Cardiac septum (tissue), 1 donor: ENCODE results near the gene VAMP7. TPM values are rescaled to one million over a fixed set of nuclear protein-coding genes. Genes with fewer than 3 reads are reported as not detected.
"Not testable (repeated sequence)": the region's sequence is repeated elsewhere in the genome, so short reads cannot be mapped to it uniquely, and the experiment has no call there.

ENCODE experiments used
- DNase-seq: peaks from one replicate; pipeline ENCODE4 v3.0.0-alpha.2; 2020; ENCODE audit warnings: low spot score
- intact Hi-C: fragments of 100-400 bp; cut with DNase I; formaldehyde crosslinking; loops from one replicate; pipeline ENCODE4 v1.14.0; 2022
- total RNA-seq: library from RNA; stranded (reverse); fragmentation: NEBNext Ultra II Directional; extraction: Animal tissue kit (Norgen Biotek cat#: 25700); gene quantifications from one replicate; pipeline ENCODE4 v1.2.1, GENCODE V29; 2021
- donor health status: DM: no; HTN: no; CAD: no.

The VAMP7 gene
- total RNA-seq, 1 donor from 2014 or later = 19.5 TPM

DNA sequence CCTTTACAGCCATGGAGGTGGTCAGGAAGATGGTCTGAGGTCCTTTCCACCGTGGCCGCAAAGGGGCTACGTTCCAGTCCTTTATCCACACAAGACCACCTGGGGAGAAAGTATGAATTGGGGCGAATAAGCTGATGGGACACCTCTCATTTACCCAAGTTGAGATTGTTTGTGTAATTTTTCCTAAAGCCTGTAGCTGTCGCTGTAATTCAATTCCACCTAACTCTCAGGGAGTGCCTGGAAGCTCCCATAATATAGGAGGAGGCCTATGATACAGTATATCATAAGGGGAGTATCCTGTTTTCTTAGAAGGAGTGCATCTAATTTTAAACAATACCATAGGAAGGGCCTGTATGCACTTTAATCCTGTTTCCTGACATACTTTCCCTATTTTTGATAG, 90.5 kb downstream of the VAMP7 start:
- intact Hi-C loops, DNase-seq: not testable (repeated sequence)

DNA sequence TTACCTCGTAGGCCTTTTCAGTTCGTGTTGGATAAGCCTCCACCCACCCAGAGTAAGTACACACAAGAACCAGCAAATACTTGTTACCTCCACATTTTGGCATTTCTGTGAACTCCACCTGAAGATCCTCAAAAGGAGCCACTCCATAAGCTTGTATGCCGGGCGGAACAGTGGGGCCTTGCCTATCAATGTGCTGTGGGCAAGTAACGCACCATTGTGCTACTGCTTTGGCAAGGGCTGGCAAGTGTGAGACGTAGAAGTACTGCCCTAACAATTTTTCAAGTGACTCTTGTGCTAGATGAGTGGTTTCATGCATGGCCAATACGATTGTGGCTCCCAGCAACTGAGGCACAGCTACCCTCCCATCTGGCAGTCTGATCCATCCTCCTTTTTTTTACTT, 91.1 kb downstream of the VAMP7 start:
- DNase-seq, intact Hi-C loops: not testable (repeated sequence)

DNA sequence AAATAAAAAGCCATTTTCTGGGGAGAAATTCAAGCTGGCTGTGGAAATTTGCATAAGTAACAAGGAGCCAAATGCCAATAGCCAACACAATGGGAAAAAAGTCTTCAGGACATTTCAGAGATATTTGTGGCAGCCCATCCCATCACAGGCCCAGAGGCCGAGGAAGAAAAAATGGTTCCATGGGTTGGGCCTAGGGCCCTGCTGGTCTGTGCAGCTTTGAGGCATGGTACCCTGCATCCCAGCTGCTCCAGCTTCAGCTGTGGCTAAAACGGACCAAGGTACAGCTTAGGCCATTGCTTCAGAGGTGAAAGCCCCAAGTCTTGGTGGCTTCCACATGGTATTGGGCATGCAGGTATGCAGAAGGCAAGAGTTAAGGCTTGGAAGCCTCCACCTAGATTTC, 102.2 kb downstream of the VAMP7 start:
- intact Hi-C loops = no loop called here
- DNase-seq = no peak

DNA sequence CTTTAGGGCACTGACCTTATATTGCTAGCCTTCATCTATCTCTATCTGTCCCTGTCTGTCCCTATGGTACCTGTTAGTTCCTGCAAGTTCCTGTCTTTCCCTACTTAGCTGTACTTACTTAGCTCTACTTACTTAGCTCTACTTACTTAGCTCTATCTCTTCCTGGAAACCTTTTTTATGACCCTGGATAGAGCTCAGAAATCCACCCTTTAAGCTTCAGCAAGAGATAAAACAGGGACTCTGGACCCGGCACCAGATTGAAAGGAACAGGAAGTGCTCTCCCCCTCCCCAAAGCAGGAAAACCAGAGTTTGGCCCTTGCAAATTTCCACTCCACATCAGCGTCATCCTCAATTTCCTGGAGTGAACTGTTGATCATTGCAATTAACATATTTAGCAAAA, 104.1 kb downstream of the VAMP7 start:
- DNase-seq = no peak
- intact Hi-C loops = no loop called here

DNA sequence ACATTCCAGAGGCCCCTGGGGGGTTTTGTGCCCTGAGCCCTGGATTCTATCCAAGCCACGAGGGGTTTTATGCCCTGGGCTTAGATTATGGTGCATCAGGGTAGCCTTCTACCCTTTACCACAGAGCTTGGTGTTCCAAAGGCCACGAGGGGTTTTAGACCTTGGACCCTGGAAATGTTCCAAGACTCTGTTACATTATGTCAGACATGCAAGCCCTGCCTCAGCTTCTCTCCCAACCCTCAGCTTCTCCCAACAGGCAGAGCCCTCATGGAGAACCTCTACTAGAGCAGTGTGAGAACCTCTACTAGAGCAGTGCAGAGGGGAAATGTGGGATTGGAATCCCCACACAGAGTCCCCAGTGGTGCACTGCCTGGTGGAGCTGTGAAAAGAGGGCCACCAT, 105.8 kb downstream of the VAMP7 start:
- DNase-seq, intact Hi-C loops: not testable (repeated sequence)

DNA sequence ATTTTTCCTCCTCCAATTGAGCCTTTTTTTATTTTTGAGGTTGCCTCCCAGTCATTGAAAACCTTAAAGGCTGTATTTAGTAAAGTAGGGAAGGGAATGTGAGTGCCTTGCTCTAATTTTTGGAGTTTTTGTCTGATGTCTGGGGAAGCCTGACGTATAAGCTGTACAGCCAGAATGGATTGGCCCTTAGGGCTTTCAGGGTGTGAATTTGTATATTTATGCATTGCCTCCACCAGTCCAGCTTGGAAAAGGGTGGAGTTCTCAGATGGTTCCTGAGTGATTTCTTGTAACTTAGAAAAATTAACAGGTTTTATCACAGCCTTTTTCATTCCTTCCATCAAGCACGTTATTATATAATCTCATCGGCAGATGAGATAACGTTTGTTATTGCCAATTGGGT, 107.7 kb downstream of the VAMP7 start:
- no peak for DNase-seq
- intact Hi-C loops = no loop called here

Other genes starting within 250 kb of the VAMP7 start
- gene IL9R, start 116.4 kb downstream of the VAMP7 start, total RNA-seq = 0.11 TPM